Spleen (tissue), 11 donors: ENCODE data around the gene NAMPT. TPM values are rescaled to one million over a fixed set of nuclear protein-coding genes. Genes with fewer than 3 reads are reported as not detected.

Source experiments
- DNase-seq: peaks from one replicate; pipeline ENCODE4 v3.0.0-alpha.2; 2020
- H3K27ac ChIP-seq, 8 donors: fragments of 200-600 bp; sonication (generic) in 7 of 8; 1 replicate in 4 of 8; 2 replicates in 4 of 8; pipeline versions ENCODE4 v1.5.0 to v1.8.0; 2016 to 2021; ENCODE audit warnings: inconsistent platforms in 4 of 8, mild to moderate bottlenecking in 4 of 8, moderate library complexity in 1 of 8
- H3K27me3 ChIP-seq, 7 donors: fragments of 200-600 bp; sonication (generic) in 6 of 7; replicated peaks in 1 of 7; 1 replicate in 4 of 7; 2 replicates in 3 of 7; pipeline versions ENCODE4 v1.5.0 to v1.8.0; 2016 to 2021; ENCODE audit warnings: inconsistent platforms in 3 of 7, mild to moderate bottlenecking in 1 of 7
- H3K36me3 ChIP-seq, 6 donors: fragments of 200-600 bp; sonication (generic) in 5 of 6; 1 replicate in 4 of 6; 2 replicates in 2 of 6; pipeline versions ENCODE4 v1.5.0 to v1.8.0; 2016 to 2021; ENCODE audit warnings: inconsistent platforms in 2 of 6
- H3K4me1 ChIP-seq, 6 donors: fragments of 200-600 bp; sonication (generic) in 5 of 6; 1 replicate in 3 of 6; 2 replicates in 3 of 6; pipeline versions ENCODE4 v1.5.0 to v1.8.0; 2016 to 2021; ENCODE audit warnings: inconsistent platforms in 3 of 6
- H3K4me3 ChIP-seq, 8 donors: fragments of 200-600 bp; sonication (generic) in 7 of 8; 1 replicate in 4 of 8; 2 replicates in 4 of 8; pipeline versions ENCODE4 v1.5.0 to v1.8.0; 2016 to 2021; ENCODE audit warnings: inconsistent platforms in 4 of 8, mild to moderate bottlenecking in 4 of 8, moderate library complexity in 2 of 8
- H3K9me3 ChIP-seq, 8 donors: fragments of 200-600 bp; sonication (generic) in 7 of 8; 1 replicate in 4 of 8; 2 replicates in 4 of 8; pipeline versions ENCODE4 v1.5.0 to v1.8.0; 2016 to 2021; ENCODE audit warnings: inconsistent platforms in 4 of 8
- CTCF ChIP-seq, 11 experiments: fragments of 200-600 bp in 7 of 11; fragments of 450-650 bp in 4 of 11; sonication (generic) in 4 of 11; IDR thresholded peaks in 8 of 11; conservative IDR thresholded peaks in 3 of 11; 1 replicate in 7 of 11; 2 replicates in 4 of 11; pipeline versions ENCODE4 v1.4.0 to v1.8.0; 2016 to 2021; ENCODE audit warnings: antibody characterized with exemption in 11 of 11, inconsistent platforms in 4 of 11, mild to moderate bottlenecking in 1 of 11
- POLR2A ChIP-seq, 3 donors: fragments of 450-650 bp; IDR thresholded peaks; one replicate each; pipeline ENCODE4 v1.5.1; 2017; ENCODE audit warnings: antibody characterized with exemption in 3 of 3, mild to moderate bottlenecking in 1 of 3
- POLR2AphosphoS5 ChIP-seq, 3 donors: sonication (generic); formaldehyde crosslinking; IDR thresholded peaks; one replicate each; pipeline ENCODE4 v1.5.1; 2017; ENCODE audit warnings: antibody characterized with exemption in 3 of 3
- WGBS, 5 donors: extraction: QIAGEN DNeasy Blood & Tissue Kit in 3 of 5; methylation state at CpG; one replicate each; pipeline versions ENCODE4 v1.1.5 to v1.1.7; 2013 to 2018; 5-methylcytosine and 5-hydroxymethylcytosine counted together
- intact Hi-C: fragments of 100-400 bp; cut with DNase I; formaldehyde crosslinking; loops from one replicate; pipeline ENCODE4 v1.15.0; 2023; ENCODE audit warnings: low total_unique reads
- polyA plus RNA-seq, 3 donors: library from polyadenylated mRNA; stranded (reverse); fragments of 200-250 nt; gene quantifications; one replicate each; pipeline ENCODE4 v1.2.1, GENCODE V29; 2013
- total RNA-seq, 7 donors: library from RNA; depleted of rRNA in 3 of 7; stranded (reverse); fragments of >200 nt in 3 of 7; fragmentation: NEBNext Ultra II Directional in 4 of 7; extraction: Animal tissue kit (Norgen Biotek cat#: 25700) in 4 of 7; gene quantifications; one replicate each; pipeline versions ENCODE4 v1.1.0 to v1.2.1, GENCODE V29; 2016 to 2021
- donor health status: healthy with polysubstance abuse.
- donor health status: DM: no; HTN: no; CAD: no; lungs with moderate emphysema.
- donor health status: DM: no; HTN: no; CAD: no.
- donor health status: Bipolar disorder and iron deficiency.
- donor health status: healthy.
- donor health status: DM: no; HTN: no; CAD: no.
- donor health status: DM: yes; HTN: yes; CAD: no.

Gene NAMPT
- total and polyA plus RNA-seq, 10 donors, result 24.7 to 1,259 (median 314) TPM

GRCh38 chr7:106288263-106288662, 3.5 kb upstream of the NAMPT start:
- Histone ChIP-seq H3K4me1 (peaks cover 0 to 19% (median 12%) of the 10 kb centered on the region in 6 donors), H3K27ac (no peak overlapping the region), H3K27me3 (no peaks in the 10 kb centered on the region), H3K9me3 (no peaks in the 10 kb centered on the region), H3K4me3 (no peak overlapping the region), H3K36me3 (no peaks in the 10 kb centered on the region)
- WGBS, 5 donors, result 85 to 95% (median 90%) methylated on average over 7 of the region's 7 CpGs
- DNase-seq, result no peak
- intact Hi-C loops, result no loop called here
- no peak for TF ChIP-seq CTCF (IDR thresholded peaks at IDR 0.05 in 8 of 11, conservative IDR thresholded peaks at IDR 0.05 in 3 of 11)
- no peak for TF ChIP-seq POLR2A (IDR thresholded peaks at IDR 0.05)
- TF ChIP-seq POLR2AphosphoS5 (IDR thresholded peaks at IDR 0.05), result no peak

DNA sequence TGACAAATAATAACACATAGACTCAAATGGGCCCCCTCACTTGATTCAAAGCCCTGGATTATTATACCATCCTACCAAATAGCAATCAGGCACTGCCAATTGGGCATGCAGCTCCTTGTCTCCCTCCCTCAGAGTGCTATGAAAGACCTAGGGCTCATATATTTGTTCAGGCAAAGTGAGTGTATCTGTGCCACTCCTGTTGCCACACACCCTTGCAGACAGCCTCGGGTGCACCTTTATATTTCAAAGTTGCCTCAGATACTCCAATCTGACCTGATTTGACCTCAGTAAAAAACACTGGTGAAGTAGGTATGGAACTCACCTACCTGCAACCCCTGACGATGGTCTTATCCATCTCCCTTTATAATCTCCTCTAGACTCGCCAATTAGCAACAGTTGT, 3.0 kb upstream of the NAMPT start:
- TF ChIP-seq POLR2A (IDR thresholded peaks at IDR 0.05), result no peak
- no peak for TF ChIP-seq POLR2AphosphoS5 (IDR thresholded peaks at IDR 0.05)
- no peak for TF ChIP-seq CTCF (IDR thresholded peaks at IDR 0.05 in 8 of 11, conservative IDR thresholded peaks at IDR 0.05 in 3 of 11)
- no peaks in the 10 kb centered on the region for H3K27me3 ChIP-seq
- no peaks in the 10 kb centered on the region for H3K9me3 ChIP-seq
- intact Hi-C loops, result no loop called here
- DNase-seq, result no peak
- H3K36me3 ChIP-seq, result no peaks in the 10 kb centered on the region
- WGBS, 5 donors, result 83 to 94% (median 92%) methylated on average over 3 of the region's 3 CpGs
- no peak overlapping the region for H3K27ac ChIP-seq
- H3K4me3 ChIP-seq, result no peak overlapping the region
- H3K4me1 ChIP-seq, result peaks cover 3 to 24% (median 17%) of the 10 kb centered on the region in 6 donors

GRCh38 chr7:106285855-106286492, 1.2 kb upstream of the NAMPT start:
- no peak for TF ChIP-seq CTCF (IDR thresholded peaks at IDR 0.05 in 8 of 11, conservative IDR thresholded peaks at IDR 0.05 in 3 of 11)
- TF ChIP-seq POLR2A (IDR thresholded peaks at IDR 0.05), result no peak
- TF ChIP-seq POLR2AphosphoS5 (IDR thresholded peaks at IDR 0.05), result no peak
- peak overlapping the region; percentile 56 to 81 (median 63) for H3K4me3 ChIP-seq
- H3K9me3 ChIP-seq, result no peaks in the 10 kb centered on the region
- no peak for DNase-seq
- peak overlapping the region; percentile 80 to 98 (median 97) for H3K27ac ChIP-seq
- no peaks in the 10 kb centered on the region for H3K27me3 ChIP-seq
- H3K36me3 ChIP-seq, result no peaks in the 10 kb centered on the region
- H3K4me1 ChIP-seq, result peaks cover 4 to 42% (median 30%) of the 10 kb centered on the region in 6 donors
- WGBS, 5 donors, result 23 to 28% (median 26%) methylated on average over 14 of the region's 14 CpGs
- intact Hi-C loops, result no loop called here

DNA sequence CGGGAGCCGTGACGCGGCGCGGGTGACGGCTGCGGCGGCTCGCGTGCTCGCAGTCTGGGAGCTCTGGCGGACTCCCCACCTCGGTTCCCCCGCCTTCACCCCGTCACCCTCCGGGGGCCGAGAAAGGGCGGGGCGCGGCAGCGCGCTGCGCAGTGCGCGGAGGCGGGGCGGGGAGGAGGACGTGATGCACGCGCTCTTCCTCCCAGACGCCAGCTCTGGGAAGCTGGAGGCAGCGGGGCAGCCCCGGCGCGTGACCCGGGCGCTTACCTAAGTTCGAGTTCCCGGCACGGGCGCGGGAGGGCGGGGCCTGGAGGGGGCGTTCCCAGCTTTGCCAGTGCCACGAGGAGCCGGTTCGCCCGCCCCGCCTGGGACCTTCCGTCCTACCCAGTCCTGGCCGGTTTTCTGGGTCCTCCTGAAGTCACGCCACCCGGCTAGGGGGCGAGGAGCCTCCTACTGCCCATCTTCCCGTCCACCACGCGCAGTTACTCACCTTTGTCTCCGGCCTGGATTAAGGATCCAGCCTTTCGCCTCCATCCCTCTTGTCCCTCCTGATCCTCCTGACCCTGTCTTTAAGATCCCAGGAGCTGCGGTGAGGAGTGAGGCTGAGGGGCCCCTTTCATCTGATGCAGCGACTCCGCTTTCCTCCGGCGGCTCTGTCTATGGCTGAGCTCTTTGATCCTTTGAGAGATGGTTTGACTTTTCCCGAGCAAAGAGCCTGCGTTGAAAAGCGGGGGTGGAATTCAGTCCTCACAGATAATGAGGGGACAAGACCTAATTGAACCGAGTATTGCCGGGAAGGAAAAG, 470 bp upstream of the NAMPT start:
- H3K4me3 ChIP-seq, result peak overlapping the region; percentile 56 to 81 (median 63)
- no peaks in the 10 kb centered on the region for H3K9me3 ChIP-seq
- 0 to 1% (median 0%) methylated on average over 28 to 70 of the region's 70 CpGs for WGBS, 5 donors
- H3K27me3 ChIP-seq, result no peaks in the 10 kb centered on the region
- H3K36me3 ChIP-seq, result peaks cover 0 to 6% (median 0%) of the 10 kb centered on the region in 6 donors
- DNase-seq, result peak; percentile 100
- H3K4me1 ChIP-seq, result peaks cover 4 to 49% (median 36%) of the 10 kb centered on the region in 6 donors
- intact Hi-C loops, result no loop called here
- peak in 2 of 11 experiments; percentile 20 to 32 for TF ChIP-seq CTCF (IDR thresholded peaks at IDR 0.05 in 8 of 11, conservative IDR thresholded peaks at IDR 0.05 in 3 of 11)
- peak in 1 of 3 donors; percentile 71 for TF ChIP-seq POLR2A (IDR thresholded peaks at IDR 0.05)
- TF ChIP-seq POLR2AphosphoS5 (IDR thresholded peaks at IDR 0.05), result peak; percentile 85 to 98 (median 95)
- peak overlapping the region; percentile 80 to 98 (median 97) for H3K27ac ChIP-seq
